Prostate gland (tissue), 2 donors: Measurements from ENCODE around the gene CTIF.

ENCODE experiments used
- POLR2A ChIP-seq: fragments of 450-650 bp; IDR thresholded peaks from one replicate; pipeline ENCODE4 v1.6.1; 2016; ENCODE audit warnings: antibody characterized with exemption, mild to moderate bottlenecking
- POLR2AphosphoS5 ChIP-seq: sonication (generic); formaldehyde crosslinking; IDR thresholded peaks from one replicate; pipeline ENCODE4 v1.6.1; 2017; ENCODE audit warnings: antibody characterized with exemption
- TF ChIP-seq, protein P1 (sequence below), 4 experiments: fragments of 200-600 bp in 2 of 4; fragments of 450-650 bp in 2 of 4; sonication (generic) in 2 of 4; IDR thresholded peaks; 1 replicate in 3 of 4; 2 replicates in 1 of 4; pipeline ENCODE4 v1.5.1; 2016 to 2019; ENCODE audit warnings: antibody characterized with exemption in 4 of 4, mild to moderate bottlenecking in 2 of 4, moderate library complexity in 2 of 4

DNA sequence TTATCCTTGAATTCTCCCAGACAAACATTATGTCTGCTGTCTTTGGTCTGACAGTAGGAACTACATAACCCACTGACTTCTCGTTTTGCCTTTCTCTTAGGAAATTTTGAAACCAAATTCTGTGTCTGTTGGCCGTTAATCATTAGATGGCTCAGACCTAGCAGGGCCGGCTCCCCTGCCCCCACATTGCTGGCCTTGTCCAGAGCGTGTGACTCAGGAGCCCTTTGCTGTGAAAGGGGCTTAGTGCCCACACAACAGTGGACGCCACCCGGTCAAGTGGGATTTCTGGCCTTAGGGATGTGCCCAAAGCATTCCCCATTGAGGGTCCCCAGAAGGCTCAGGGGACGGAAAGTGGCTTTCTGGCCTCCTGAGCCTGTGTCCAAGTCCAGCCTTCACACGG, 137.5 kb downstream of the CTIF start:
- TF ChIP-seq, protein P1, sequence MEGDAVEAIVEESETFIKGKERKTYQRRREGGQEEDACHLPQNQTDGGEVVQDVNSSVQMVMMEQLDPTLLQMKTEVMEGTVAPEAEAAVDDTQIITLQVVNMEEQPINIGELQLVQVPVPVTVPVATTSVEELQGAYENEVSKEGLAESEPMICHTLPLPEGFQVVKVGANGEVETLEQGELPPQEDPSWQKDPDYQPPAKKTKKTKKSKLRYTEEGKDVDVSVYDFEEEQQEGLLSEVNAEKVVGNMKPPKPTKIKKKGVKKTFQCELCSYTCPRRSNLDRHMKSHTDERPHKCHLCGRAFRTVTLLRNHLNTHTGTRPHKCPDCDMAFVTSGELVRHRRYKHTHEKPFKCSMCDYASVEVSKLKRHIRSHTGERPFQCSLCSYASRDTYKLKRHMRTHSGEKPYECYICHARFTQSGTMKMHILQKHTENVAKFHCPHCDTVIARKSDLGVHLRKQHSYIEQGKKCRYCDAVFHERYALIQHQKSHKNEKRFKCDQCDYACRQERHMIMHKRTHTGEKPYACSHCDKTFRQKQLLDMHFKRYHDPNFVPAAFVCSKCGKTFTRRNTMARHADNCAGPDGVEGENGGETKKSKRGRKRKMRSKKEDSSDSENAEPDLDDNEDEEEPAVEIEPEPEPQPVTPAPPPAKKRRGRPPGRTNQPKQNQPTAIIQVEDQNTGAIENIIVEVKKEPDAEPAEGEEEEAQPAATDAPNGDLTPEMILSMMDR (IDR thresholded peaks at IDR 0.05), result no peak
- no peak for TF ChIP-seq POLR2A
- TF ChIP-seq POLR2AphosphoS5, result no peak
